PFSK-1 (cell line): ENCODE data around the gene APOA4.

Experiments used
- FOXP2 ChIP-seq: optimal IDR thresholded peaks from 2 replicates; pipeline ENCODE3; 2011; ENCODE audit warnings: borderline replicate concordance, control low read depth, inconsistent platforms; ENCODE audit not compliant: insufficient read depth; ENCODE audit errors: extremely low read length, extremely low read depth
- POLR2AphosphoS5 ChIP-seq: IDR thresholded peaks from 2 replicates; pipeline ENCODE4 v1.6.1; 2012; ENCODE audit warnings: low read depth, mild to moderate bottlenecking, control low read depth, low read length, moderate library complexity
- SIN3A ChIP-seq: IDR thresholded peaks from 2 replicates; pipeline ENCODE4 v1.6.1; 2012; ENCODE audit warnings: mild to moderate bottlenecking, low read length, moderate library complexity, borderline replicate concordance; ENCODE audit not compliant: insufficient read depth
- TAF1 ChIP-seq: IDR thresholded peaks from 2 replicates; pipeline ENCODE4 v1.6.1; 2012; ENCODE audit warnings: low read length, control low read depth, borderline replicate concordance; ENCODE audit not compliant: insufficient read depth
- TF ChIP-seq, protein P1 (sequence below), 2 experiments: IDR thresholded peaks; 2 replicates each; pipeline versions ENCODE4 v1.6.1 to v1.8.0; 2011 to 2012; ENCODE audit warnings: low read depth in 2 of 2, low read length in 2 of 2, control low read depth in 1 of 2, inconsistent platforms in 1 of 2, mild to moderate bottlenecking in 1 of 2, moderate library complexity in 1 of 2; ENCODE audit not compliant: insufficient read depth in 1 of 2

Gene APOA4

DNA sequence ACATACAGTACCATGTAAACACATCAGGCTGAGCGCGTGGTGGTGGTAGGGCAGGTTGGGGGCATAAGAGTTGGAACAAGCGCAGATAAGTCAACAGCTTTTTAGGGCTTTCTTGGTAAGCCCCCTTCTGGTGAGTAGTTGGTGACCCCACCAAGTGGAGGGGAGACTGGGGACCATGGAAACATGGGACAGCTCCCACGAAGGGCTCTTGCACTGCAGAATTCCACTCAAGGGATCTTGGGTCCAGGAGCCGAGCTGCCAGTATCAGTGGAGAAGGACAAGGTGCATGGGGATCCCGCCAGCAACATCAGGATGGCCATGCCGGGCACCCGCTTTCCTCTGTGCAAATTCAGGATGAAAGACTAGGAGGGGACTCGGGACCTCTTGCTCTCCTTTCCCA lies 20.6 kb upstream of the APOA4 start:
- TF ChIP-seq TAF1 (no peak), SIN3A (no peak), FOXP2 (no peak), POLR2AphosphoS5 (no peak)
- TF ChIP-seq, protein P1, sequence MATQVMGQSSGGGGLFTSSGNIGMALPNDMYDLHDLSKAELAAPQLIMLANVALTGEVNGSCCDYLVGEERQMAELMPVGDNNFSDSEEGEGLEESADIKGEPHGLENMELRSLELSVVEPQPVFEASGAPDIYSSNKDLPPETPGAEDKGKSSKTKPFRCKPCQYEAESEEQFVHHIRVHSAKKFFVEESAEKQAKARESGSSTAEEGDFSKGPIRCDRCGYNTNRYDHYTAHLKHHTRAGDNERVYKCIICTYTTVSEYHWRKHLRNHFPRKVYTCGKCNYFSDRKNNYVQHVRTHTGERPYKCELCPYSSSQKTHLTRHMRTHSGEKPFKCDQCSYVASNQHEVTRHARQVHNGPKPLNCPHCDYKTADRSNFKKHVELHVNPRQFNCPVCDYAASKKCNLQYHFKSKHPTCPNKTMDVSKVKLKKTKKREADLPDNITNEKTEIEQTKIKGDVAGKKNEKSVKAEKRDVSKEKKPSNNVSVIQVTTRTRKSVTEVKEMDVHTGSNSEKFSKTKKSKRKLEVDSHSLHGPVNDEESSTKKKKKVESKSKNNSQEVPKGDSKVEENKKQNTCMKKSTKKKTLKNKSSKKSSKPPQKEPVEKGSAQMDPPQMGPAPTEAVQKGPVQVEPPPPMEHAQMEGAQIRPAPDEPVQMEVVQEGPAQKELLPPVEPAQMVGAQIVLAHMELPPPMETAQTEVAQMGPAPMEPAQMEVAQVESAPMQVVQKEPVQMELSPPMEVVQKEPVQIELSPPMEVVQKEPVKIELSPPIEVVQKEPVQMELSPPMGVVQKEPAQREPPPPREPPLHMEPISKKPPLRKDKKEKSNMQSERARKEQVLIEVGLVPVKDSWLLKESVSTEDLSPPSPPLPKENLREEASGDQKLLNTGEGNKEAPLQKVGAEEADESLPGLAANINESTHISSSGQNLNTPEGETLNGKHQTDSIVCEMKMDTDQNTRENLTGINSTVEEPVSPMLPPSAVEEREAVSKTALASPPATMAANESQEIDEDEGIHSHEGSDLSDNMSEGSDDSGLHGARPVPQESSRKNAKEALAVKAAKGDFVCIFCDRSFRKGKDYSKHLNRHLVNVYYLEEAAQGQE (IDR thresholded peaks at IDR 0.05; ENCODE audit: insufficient read depth in 1 of 2, low read depth in 2 of 2, low read length in 2 of 2): no peak

DNA sequence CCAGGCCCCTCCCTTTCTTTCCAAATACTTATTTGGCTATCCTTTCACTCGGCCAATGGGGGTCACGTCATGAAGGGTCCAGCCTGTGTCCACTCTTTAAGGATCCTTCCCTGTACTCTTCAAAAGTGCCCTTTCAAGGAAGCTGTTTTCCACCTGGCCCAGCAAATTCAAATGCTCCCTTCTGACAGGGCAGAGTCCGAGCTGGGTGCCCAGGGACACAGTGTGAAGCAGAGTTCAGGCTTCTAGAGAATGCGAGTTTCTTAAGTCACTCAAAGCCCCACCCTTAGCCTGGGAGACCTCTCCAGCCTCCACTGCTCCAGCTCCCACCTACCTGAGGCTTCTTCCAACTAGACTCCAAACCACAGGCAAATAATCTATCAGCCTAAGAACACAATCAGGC lies 19.8 kb upstream of the APOA4 start:
- TF ChIP-seq SIN3A: no peak
- TF ChIP-seq TAF1: no peak
- no peak for TF ChIP-seq POLR2AphosphoS5
- TF ChIP-seq, protein P1 (IDR thresholded peaks at IDR 0.05; ENCODE audit: insufficient read depth in 1 of 2, low read depth in 2 of 2, low read length in 2 of 2): no peak
- TF ChIP-seq FOXP2: no peak

DNA sequence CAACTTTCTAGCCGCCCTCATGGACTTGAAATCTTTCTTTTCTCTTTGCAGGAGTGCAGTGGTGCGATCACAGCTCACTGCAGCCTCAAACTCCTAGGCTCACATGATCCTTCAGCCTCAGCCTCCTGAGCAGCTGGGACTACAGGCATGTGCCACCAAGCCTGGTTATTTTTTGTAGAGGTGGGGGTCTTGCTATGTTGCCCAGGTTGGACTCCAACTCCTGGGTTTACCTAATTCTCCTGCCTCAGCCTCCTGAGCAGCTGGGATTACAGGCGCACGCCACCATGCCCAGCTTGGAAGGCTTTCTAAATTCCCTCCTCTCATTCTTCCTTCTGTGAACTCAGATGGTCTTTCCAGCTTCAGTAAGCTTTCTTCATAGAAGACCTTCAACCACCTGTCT lies 19.0 kb upstream of the APOA4 start:
- no peak for TF ChIP-seq SIN3A
- TF ChIP-seq, protein P1 (IDR thresholded peaks at IDR 0.05; ENCODE audit: insufficient read depth in 1 of 2, low read depth in 2 of 2, low read length in 2 of 2): no peak
- TF ChIP-seq FOXP2: no peak
- TF ChIP-seq POLR2AphosphoS5: no peak
- TF ChIP-seq TAF1: no peak

DNA sequence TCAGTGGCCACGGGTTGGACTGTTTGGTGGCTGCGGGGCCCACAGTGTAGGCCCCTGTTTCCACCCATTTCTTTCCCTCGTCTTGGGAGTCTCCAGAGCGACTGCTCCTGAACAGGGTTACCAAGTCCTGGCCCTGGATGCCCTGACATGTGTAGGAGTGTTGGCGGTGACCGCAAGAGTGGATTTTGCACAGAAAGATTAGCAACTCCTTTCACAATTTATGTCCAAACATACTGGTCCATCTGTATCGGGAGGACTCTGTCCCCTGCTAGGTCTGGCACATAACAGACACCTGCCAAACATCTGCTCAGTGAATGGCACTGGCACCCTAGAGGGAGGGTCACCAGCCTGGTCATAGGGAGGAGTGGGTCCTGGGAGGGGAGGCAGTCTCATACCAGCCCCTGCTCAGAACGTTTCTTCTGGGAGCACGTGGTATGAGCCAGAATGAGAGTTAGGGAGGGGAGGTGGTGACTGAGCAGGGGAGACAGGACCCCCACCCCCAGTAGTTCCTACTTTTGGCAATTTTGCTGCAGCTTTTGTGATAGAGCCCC lies 17.7 kb upstream of the APOA4 start:
- TF ChIP-seq TAF1: no peak
- TF ChIP-seq, protein P1 (IDR thresholded peaks at IDR 0.05; ENCODE audit: insufficient read depth in 1 of 2, low read depth in 2 of 2, low read length in 2 of 2): no peak
- TF ChIP-seq POLR2AphosphoS5: no peak
- TF ChIP-seq SIN3A: no peak
- TF ChIP-seq FOXP2: no peak

DNA sequence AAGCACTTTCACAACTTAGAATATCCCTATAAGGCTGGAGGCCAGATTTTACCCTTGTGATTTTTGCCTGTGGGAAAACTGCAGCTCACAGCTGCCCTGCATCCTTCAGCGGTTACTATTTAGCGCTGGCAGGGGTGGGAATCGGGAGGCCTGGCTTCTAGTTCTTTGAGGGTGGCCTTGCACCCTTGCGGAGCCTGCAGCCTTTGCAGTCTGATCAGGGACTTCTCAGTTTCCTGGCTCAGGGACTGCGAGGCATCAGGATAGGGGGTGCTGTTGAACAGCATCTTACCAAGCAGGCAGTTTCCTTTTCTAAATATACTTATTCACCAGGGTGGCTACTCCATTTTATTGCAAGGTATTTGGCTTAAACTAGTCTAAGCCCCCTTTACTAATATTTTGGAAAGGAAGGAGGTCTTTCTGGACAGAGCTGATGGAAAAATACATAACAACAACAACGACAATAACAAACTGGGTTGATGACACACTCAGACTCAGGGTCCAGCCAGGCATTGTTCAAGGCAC lies 17.2 kb upstream of the APOA4 start:
- TF ChIP-seq POLR2AphosphoS5 (no peak), TAF1 (no peak), FOXP2 (no peak), SIN3A (no peak)
- TF ChIP-seq, protein P1 (IDR thresholded peaks at IDR 0.05; ENCODE audit: insufficient read depth in 1 of 2, low read depth in 2 of 2, low read length in 2 of 2): no peak
